HG02678 (cell line): Measurements from ENCODE around the gene BCL6B.

ENCODE experiments used
- ATAC-seq: cut with Tn5 transposase; IDR thresholded peaks from one replicate; pipeline ENCODE4 v1.9.1; 2021; ENCODE audit warnings: mild to moderate bottlenecking, moderate library complexity; ENCODE audit not compliant: unreplicated experiment

BCL6B gene

DNA sequence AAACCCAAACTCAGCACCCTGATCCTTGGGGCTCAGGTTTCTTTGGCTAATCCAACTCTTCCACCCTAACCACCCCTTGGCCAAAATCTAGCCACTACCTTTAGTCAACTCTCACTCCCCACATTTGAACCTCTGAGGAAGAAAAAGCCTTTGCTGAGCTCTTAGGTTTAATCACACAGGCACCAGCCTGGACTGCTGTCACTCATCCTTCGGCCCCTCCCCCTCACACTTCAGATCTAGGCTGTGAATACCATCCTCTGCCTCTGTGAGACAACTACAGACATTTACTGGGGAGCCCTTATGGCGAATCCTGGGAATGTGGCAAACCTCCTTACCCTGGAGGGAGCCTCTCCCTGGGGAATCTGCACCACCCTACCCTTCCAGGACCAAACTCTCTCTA, 15.7 kb upstream of the BCL6B start:
- ATAC-seq: no peak

DNA sequence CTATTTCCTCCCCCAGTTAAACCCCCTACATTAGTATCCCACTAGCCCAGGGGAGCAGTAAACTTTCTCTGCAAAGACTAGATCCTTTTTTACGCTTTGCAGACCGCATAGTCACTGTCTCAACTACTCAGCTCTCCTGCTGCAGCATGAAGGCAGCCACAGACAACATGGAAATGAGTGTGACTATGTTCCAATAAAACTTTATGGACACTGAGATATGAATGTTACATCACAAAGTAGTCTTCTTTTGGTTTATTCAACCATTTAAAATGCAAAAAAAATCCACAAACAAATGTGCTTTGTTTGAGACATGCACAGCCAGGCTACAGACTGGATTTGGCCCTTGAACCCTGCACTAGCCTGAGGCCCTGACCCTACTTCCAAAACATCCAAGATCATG, 12.3 kb upstream of the BCL6B start:
- no peak for ATAC-seq

DNA sequence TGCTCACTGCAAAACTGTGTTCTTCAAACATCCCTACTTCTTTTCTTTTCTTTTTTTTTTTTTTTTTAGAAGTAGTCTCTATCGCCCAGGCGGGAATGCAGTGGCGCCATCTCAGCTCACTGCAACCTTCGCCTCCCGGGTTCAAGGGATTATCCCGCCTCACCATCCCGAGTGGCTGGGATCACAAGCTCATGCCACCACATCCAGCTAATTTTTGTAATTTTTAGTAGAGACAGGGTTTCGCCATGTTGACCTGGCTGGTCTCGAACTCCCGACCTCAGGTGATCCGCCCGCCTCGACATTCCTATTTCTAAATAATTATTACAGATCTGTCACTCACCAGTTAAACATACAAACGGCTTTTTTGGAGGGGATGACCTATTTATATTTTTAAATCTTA, 11.4 kb upstream of the BCL6B start:
- ATAC-seq: no peak

DNA sequence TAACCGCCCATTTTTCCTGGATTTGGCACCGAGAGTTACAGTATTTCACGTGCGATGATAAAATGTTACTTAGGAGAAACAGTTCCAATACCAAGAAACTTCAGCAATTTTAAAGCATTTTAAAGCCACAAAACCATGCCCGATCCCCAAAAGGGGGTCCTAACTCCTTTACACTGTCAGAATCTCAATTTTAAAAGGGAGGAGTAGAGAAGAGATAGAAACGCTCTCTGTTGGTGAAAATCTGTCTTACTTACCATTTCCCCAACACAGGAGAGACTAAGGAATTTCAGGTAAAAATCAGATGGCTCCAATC, 11.0 kb upstream of the BCL6B start:
- ATAC-seq: no peak

DNA sequence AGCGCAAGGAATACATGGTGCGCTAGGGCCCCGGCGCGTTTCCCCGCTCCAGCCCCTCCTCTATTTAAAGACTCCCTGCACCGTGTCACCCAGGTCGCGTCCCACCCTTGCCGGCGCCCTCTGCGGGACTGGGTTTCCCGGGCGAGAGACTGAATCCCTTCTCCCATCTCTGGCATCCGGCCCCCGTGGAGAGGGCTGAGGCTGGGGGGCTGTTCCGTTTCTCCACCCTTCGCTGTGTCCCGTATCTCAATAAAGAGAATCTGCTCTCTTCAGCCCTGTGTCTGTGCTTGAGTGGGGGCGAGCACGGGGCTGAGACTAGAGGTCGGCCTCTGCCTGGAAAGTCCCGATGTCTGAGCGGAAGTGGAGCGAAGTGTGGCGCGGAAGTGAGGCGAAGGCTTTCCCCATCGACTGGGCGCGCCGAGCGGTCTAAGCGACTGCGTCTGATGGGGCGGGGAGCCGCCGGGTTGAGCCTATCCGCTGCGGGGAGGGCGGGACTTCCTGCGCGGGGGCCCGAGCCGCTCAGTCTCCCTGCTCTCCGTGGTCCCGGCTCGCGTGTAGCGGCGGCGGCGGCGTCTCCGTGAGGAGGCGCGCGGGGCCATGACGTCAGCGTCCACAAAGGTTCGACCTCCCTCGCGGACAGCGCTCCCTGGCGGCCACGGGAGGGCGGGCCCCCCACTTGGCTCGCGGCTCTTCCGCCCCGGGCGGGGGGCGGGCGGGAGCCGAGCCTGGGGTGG, 8.4 kb upstream of the BCL6B start:
- peak; percentile 80 for ATAC-seq

DNA sequence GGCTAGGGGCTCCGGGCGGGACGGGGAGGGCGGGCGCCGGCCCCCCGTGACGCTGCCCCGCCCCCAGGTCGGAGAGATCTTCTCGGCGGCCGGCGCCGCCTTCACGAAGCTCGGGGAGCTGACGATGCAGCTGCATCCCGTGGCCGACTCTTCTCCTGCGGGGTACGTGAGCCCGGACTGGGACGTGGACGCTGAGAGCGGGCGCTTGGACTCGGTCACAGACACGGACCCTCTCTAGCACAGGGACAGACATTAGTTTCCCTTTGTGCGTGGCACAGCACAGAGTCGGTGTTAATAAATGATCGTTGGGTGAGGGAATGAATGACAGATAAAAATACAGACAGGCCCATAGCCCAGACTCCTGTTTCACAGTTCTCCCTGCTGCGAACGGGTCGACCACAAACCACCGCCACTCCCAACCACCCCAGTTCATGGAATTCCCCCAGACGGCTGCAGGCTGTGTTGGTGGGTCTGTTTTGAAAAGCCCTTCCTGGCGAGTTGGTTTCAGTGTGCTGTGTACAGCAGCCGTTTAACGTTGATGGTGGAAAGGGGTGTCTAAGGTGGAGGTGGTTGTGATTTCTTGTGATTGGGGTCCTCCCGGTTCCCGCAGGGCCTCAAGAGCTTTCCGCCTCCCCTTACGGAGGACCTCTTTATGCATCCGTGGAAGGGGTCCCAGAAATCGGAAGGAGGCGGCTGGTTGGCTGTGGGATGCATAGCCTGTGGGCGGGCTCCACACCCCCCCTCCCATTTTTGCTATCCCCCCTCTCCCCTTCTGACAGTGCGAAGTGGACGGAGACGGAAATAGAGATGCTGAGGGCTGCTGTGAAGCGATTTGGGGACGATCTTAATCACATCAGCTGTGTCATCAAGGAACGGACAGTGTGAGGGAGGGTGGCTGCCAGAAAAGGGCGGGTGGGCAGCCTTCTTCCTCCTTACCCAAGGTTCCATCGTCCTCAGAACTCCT, 7.6 kb upstream of the BCL6B start:
- ATAC-seq: peak; percentile 10

DNA sequence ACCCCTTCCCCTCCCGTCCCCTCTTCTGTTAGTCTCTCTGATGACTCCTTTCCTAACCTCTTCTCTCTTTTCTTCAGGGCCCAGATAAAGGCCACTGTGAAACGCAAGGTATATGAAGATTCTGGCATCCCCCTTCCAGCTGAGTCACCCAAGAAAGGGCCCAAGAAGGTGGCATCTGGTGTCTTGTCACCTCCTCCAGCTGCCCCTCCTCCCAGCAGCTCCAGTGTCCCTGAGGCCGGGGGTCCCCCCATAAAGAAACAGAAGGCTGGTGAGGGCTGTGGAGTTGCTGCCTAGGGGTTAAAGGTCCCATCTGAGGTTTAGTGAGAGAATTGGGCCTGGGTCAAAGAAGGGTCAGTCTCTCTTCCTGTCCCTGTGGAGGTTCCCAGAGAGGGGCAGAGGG, 6.4 kb upstream of the BCL6B start:
- no peak for ATAC-seq

DNA sequence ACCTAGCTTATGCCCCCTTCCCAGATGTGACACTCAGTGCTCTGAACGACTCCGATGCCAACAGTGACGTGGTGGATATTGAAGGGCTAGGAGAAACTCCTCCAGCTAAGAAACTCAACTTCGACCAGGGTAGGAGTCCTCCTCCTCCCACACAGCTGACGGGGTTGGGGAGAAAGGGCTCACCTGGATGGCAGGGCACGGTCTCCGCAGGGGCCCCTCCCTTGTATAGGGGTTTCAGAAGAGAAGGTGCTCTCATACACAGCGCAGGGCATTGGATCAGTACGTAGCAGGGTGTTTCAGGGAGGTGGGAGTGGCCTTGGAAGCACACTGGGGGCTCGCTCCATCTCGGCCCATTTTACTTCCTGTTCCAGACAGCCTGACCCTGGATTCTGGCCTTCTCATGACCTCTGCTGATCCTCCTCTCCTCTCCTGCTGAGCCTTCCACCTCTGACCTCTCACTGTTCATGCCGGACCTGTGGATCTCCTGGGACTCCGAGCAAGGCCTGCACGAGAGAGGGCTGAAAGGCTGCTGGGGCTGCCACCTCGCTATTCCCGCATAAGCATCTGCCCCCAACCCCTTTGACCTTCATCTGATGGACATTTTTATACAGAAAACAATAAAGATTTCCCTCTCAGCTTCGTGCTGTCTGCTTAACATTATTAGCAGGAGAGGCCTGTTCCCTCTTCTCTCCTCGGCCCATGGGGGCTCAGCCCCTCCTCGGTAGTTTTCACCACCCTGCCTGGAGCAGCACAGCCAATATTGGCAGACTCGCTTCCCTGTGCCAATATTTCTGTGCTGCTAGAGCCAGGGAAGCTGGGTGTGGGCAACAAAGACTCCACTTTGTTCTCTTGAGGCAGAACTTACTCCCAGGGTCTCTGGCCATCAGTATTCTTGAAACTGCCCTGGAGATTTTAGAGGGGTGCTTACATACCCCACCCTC, 5.7 kb upstream of the BCL6B start:
- no peak for ATAC-seq

DNA sequence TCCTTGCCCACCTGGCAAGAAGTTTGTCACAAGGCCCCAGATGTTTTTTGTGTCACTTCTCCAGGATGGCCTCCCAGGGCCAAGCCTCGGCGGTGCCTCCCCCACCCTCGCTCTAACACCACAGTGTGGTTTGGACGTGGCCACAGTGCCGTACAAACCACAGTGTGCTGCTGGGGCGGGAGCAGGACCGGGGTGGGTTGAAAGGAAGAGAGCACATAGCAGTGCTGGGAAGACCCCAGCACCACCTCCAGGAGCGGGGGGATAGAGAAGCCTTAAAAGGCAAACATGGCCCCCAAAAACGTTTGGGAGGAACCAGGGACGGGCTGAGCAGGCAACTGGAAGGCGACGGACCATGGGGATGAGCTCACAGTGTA, 5.0 kb upstream of the BCL6B start:
- no peak for ATAC-seq

DNA sequence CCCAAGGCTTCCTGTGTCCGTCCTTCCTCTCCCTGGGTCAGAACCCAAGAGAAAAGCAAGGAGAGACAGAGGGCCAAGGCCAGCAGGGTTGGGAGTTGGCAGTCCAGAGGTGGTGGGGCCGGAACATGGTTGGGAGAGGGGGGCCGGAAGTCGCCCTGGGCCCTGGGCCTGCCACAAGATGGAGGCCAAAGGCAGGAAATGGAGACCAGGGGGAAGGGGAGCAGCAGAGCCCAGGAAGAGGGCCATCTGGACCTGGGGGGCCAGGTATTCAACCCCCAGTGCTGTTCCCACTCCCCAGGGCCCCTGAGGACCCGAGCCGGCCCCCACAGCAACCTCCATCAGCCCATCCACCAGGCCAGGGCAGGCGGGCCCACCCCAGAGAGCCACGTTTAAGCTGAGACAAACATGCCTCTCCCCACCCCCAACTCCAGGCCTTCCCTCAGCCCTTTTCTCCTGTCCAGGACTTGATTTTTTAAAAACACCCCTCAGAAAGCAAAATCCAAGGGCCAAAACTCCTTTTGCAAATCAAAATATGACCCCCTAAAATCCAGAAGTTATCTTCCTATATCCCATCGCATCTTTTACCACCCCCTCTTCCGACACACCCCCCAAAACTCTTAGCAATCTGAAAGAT, 4.4 kb upstream of the BCL6B start:
- ATAC-seq: no peak

DNA sequence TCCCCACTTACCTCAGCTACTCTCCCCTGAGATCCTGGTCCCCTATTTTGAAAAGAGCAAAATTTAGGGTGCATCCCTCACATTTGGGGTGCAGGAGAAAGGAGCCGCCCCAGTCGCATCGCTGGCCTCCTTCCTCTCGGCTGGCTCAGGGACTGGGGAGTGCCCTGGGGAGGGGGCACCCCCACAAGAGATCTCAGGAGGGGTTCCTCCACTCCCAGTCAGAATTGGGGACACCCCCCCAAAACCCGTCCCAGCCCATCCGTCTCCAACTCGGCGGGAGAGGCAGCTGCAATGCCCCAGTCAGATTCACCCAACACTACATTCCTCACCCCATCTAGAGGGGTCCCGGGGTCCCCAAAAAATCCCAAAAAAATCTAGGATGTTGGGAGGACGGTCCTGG, 3.5 kb upstream of the BCL6B start:
- ATAC-seq: no peak

DNA sequence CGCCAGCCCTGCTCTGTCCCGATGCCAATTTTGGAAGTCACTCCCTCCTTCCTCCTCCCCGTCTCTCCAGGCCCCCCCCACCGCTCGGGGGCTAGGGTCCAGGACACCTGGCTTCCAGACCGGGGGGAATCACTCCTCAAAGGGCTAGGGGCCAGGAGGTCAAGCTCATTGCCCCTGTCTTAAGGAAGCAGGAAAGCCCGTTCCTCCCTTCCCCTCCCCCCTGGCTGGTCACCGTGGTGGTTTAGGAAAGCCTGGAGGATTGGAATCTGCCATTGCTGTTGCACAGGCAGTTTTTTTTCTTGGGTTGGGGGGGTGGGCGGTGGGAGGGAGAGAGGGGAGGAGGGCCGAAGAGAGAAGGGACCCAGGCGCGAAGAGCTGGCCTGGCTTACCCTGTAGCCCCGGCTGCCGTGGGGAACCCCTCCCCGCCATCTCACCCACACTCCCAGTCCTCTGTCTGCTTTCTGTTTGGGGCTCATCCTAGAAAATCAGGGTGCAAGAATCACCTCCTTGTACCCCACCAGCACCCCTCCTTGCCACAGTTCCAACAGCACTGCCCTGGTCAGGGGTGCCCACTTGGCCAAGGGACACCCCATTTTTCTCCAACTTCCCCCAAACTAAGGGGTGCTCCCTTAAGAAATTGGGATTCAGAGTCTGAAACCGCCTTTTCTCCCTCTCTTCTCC, 2.9 kb upstream of the BCL6B start:
- ATAC-seq: no peak

DNA sequence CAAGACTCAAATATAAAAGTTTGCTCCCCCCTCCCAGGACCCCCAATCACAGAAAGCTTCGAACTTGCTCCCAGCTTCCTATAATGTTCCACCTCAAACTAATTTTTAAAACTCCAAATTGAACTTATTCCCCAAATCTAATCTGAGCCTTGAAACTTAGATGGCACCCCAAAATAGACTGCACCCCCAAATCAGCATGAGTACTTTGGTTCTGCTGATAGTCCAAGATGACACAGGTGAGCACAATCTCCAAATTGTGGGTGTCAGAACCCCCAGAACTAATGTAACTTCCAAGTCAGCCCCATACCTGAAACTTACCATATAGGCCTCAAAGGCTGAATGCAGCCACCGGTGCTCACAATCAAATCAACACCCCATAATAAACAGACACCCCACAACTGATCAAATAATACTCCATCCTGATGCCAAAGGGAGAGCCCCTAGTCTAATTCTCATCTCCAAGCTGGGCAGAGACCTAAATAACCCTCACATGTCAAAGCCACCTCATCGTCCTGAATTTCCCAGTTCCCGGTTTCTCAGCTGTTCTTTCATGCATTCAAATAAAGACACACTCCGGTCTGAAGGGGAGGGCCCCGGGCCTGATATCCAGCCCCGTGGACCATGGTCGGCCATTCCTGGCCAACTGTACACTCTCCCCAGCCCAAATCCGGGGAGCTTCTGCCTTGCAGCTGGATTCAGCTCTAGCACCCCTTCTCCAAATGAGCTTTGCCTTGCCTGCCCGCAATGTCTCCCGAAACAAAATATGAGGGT, 1.8 kb upstream of the BCL6B start:
- ATAC-seq: no peak

DNA sequence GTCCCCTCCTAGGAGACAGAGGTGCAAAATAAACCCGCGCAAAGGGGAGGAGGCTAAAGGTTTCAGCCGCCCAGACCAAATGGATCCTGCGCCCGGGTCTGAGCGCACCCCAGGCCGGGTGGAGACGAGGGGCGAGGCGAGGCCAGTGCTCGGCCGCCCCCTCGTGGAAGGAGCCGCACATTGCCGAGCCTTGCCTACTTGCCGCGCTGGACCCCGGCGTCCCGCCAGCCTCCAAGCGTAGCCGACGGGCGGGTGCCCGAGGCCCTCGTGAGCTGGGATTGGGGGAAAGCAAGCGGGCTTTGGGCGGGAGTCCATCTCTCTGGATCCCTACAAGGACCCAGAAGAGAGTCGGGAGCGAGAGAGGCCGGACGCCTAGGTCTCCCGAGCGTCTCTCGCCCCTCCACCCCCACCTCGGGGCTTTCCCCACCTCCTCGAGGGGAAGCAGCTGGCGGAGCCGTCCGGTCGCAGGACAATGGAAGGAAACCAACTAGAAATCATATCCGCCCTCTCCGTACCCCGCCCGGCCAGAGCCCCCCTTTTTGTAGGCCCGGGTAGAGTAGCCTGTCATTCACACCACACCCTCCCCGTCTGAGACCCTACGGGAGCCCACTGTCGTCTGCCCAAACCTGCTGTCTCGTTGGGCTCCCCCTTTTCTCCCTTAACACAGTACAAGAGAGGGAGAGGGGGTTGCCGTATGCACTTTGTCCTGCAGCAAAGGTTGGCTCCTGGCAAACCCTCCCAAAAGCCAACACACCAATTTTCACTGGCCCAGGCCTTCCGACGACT, 664 bp upstream of the BCL6B start:
- peak; percentile 61 for ATAC-seq

DNA sequence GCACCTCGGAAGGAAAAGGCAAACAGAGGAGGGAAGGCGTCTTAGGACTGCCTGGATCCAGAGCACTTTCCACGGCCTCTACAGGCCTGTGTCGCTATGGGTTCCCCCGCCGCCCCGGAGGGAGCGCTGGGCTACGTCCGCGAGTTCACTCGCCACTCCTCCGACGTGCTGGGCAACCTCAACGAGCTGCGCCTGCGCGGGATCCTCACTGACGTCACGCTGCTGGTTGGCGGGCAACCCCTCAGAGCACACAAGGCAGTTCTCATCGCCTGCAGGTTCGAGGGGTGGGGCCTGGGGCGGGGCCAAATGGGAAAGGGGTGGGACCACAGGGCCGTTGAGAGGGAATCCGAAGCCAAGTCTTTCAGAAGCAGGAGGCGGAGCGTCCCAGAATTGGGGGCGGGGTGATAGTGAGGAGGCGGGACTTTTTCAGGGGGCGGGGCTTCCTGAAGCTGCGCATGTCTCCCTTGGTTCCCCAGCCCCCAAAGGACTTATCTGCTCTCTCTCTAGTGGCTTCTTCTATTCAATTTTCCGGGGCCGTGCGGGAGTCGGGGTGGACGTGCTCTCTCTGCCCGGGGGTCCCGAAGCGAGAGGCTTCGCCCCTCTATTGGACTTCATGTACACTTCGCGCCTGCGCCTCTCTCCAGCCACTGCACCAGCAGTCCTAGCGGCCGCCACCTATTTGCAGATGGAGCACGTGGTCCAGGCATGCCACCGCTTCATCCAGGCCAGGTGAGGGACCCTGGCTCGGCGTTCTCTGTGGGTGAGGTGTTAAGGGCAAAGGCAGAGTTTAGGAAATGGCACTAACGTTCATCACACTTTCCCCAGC, 939 bp downstream of the BCL6B start:
- no peak for ATAC-seq

DNA sequence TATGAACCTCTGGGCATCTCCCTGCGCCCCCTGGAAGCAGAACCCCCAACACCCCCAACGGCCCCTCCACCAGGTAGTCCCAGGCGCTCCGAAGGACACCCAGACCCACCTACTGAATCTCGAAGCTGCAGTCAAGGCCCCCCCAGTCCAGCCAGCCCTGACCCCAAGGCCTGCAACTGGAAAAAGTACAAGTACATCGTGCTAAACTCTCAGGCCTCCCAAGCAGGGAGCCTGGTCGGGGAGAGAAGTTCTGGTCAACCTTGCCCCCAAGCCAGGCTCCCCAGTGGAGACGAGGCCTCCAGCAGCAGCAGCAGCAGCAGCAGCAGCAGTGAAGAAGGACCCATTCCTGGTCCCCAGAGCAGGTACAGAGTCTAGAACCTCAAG, 1.5 kb downstream of the BCL6B start:
- no peak for ATAC-seq

DNA sequence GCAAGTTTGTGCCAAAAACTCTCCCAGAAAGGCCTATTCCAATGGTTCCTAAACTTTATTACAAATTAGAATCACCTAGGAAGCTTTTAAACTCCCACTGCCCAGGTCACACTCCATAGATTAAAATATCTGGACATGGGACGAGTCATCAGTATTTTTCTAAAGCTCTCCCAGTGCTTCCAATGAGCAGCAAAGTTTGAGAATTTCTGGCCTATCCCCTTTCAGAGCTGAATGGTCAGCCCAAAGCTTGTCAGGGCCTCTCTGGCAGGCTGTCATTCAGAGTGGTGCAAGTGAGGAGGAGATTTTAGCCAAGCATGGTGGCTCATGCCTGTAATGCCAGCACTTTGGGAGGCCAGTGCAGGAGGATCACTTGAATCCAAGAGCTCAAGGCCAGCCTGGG, 2.4 kb downstream of the BCL6B start:
- ATAC-seq: no peak
